ENCODE results near the gene ARR3.

- no peak for TF ChIP-seq CTCF (IDR thresholded peaks at IDR 0.05)
- TF ChIP-seq ZFX (IDR thresholded peaks at IDR 0.05; ENCODE audit: borderline replicate concordance): no peak
Observed at GRCh38 chrX:70281951-70282350, 13.8 kb downstream of the ARR3 start, which contains the start of gene RAB41.

Measured in 22Rv1 (cell line).